Fibroblast of lung (primary cell): ENCODE measurements around the gene SLC52A3. TPM values are rescaled to one million over a fixed set of nuclear protein-coding genes. Genes with fewer than 3 reads are reported as not detected.

Experiments
- DNase-seq, 2 donors: peaks; one replicate each; pipeline versions ENCODE4 v3.0.0 to v3.0.0-alpha.2; 2010; ENCODE audit warnings: low read depth in 2 of 2
- H2AFZ ChIP-seq: 2 replicates; pipeline ENCODE4 v1.5.1; 2012; ENCODE audit warnings: low read length, control low read depth, inconsistent platforms
- H3K27ac ChIP-seq: 2 replicates; pipeline ENCODE4 v1.5.1; 2011; ENCODE audit warnings: low read length, control low read depth; ENCODE audit not compliant: insufficient read depth
- H3K27me3 ChIP-seq: 2 replicates; pipeline ENCODE4 v1.5.1; 2011; ENCODE audit warnings: mild to moderate bottlenecking, low read length; ENCODE audit not compliant: control insufficient read depth, insufficient read depth
- H3K36me3 ChIP-seq: 2 replicates; pipeline ENCODE4 v1.5.1; 2011; ENCODE audit warnings: low read length; ENCODE audit not compliant: control insufficient read depth, insufficient read depth
- H3K4me1 ChIP-seq: 2 replicates; pipeline ENCODE4 v1.5.1; 2011; ENCODE audit warnings: low read length; ENCODE audit not compliant: control insufficient read depth, insufficient read depth; ENCODE audit errors: extremely low read depth
- H3K4me2 ChIP-seq: 2 replicates; pipeline ENCODE4 v1.5.1; 2011; ENCODE audit warnings: low read length, control low read depth; ENCODE audit not compliant: insufficient read depth; ENCODE audit errors: extremely low read depth
- H3K4me3 ChIP-seq, 4 experiments: fragments of 200-600 bp in 1 of 4; sonication (generic) in 1 of 4; replicated peaks in 1 of 4; 2 replicates each; pipeline ENCODE4 v1.5.1; 2011 to 2016; ENCODE audit warnings: low read length in 4 of 4, low read depth in 3 of 4, mild to moderate bottlenecking in 3 of 4, control low read depth in 2 of 4, inconsistent platforms in 1 of 4, mixed read lengths in 1 of 4; ENCODE audit not compliant: insufficient read depth in 1 of 4; ENCODE audit errors: control extremely low read depth in 1 of 4
- H3K79me2 ChIP-seq: 2 replicates; pipeline ENCODE4 v1.5.1; 2012; ENCODE audit warnings: mild to moderate bottlenecking, low read length, inconsistent platforms; ENCODE audit not compliant: control insufficient read depth, insufficient read depth
- H3K9ac ChIP-seq: 2 replicates; pipeline ENCODE4 v1.5.1; 2011; ENCODE audit warnings: mild to moderate bottlenecking, low read length, control low read depth; ENCODE audit not compliant: insufficient read depth
- H3K9me3 ChIP-seq: 2 replicates; pipeline ENCODE4 v1.5.1; 2012; ENCODE audit warnings: low read depth, low read length; ENCODE audit not compliant: control insufficient read depth, insufficient read depth
- H4K20me1 ChIP-seq: 2 replicates; pipeline ENCODE4 v1.5.1; 2011; ENCODE audit warnings: low read length; ENCODE audit not compliant: control insufficient read depth, insufficient read depth; ENCODE audit errors: extremely low read depth
- EZH2 ChIP-seq: IDR thresholded peaks from 2 replicates; pipeline ENCODE4 v1.5.1; 2012; ENCODE audit warnings: low read length, control low read depth, mild to moderate bottlenecking; ENCODE audit errors: missing control alignments
- polyA plus RNA-seq, 2 donors: library from polyadenylated mRNA; depleted of rRNA in 1 of 2; stranded (reverse) in 1 of 2; unstranded in 1 of 2; fragments of >200 nt; gene quantifications; 2 replicates each; pipeline ENCODE4 v1.2.1, GENCODE V29; 2011 to 2012; ENCODE audit warnings: missing spikeins in 1 of 2
- total RNA-seq: library from RNA; depleted of rRNA; stranded (reverse); fragments of >200 nt; gene quantifications from 2 replicates; pipeline ENCODE4 v1.2.1, GENCODE V29; 2014
- TF ChIP-seq, protein P1 (sequence below), 2 donors: IDR thresholded peaks in 1 of 2; conservative IDR thresholded peaks in 1 of 2; 1 replicate in 1 of 2; 2 replicates in 1 of 2; pipeline ENCODE4 v1.5.1; 2011 to 2012; ENCODE audit warnings: low read length in 2 of 2, control low read depth in 1 of 2, inconsistent platforms in 1 of 2, low read depth in 1 of 2, mild to moderate bottlenecking in 1 of 2

The SLC52A3 gene
- total and polyA plus RNA-seq, 2 donors (not counting 1 experiment from before 2014, with no cell fraction given) = not detected

DNA sequence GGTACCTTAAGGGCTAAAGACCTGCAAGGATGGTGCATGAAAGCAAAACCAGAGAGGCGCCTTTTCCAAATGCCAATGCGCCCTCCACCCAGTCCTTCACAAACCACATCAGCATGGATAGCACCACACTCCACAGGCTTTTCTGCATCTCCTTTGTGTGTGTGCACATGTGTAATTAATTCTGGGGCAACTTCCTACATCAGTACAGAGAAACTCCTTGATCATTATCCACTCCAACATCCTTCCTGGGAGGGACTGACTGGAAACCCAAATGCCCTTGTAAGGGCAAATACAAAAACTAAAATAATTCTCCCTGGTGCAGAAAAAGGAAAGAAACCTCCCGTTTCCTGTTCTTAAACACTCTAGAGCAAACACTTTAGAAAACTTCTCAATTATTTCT is 10.8 kb downstream of the SLC52A3 start:
- TF ChIP-seq, protein P1, sequence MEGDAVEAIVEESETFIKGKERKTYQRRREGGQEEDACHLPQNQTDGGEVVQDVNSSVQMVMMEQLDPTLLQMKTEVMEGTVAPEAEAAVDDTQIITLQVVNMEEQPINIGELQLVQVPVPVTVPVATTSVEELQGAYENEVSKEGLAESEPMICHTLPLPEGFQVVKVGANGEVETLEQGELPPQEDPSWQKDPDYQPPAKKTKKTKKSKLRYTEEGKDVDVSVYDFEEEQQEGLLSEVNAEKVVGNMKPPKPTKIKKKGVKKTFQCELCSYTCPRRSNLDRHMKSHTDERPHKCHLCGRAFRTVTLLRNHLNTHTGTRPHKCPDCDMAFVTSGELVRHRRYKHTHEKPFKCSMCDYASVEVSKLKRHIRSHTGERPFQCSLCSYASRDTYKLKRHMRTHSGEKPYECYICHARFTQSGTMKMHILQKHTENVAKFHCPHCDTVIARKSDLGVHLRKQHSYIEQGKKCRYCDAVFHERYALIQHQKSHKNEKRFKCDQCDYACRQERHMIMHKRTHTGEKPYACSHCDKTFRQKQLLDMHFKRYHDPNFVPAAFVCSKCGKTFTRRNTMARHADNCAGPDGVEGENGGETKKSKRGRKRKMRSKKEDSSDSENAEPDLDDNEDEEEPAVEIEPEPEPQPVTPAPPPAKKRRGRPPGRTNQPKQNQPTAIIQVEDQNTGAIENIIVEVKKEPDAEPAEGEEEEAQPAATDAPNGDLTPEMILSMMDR (conservative IDR thresholded peaks at IDR 0.05 in 1 of 2, IDR thresholded peaks at IDR 0.05 in 1 of 2; ENCODE audit: low read depth in 1 of 2, low read length in 2 of 2) = no peak
- TF ChIP-seq EZH2 = no peak
- H3K27me3 ChIP-seq = peaks cover 4% of the 10 kb centered on the region
- no peak overlapping the region for H3K4me2 ChIP-seq

DNA sequence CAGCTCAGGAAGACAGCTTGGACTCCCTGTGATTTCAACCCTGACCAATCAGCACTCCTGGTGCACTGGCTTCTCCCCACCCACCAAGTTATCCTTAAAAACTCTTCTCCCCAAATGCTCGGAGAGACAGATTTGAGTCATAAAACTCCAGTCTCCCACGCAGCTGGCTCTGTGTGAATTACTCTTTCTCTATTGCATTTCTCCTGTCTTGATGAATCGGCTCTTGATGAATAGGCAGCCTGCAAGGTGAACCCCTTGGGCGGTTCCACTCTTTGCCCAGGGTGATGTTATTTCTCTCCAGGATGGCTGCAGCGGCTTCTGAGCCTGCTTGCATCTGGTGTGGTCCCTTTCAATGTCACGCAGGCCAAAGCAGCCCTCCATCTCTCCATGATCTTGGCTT is 12.4 kb downstream of the SLC52A3 start:
- TF ChIP-seq, protein P1 (conservative IDR thresholded peaks at IDR 0.05 in 1 of 2, IDR thresholded peaks at IDR 0.05 in 1 of 2; ENCODE audit: low read depth in 1 of 2, low read length in 2 of 2) = no peak
- TF ChIP-seq EZH2 = no peak
- DNase-seq = no peak
- Histone ChIP-seq H2AFZ (no peak overlapping the region), H3K4me3 (no peak overlapping the region), H3K9ac (no peak overlapping the region), H3K36me3 (no peaks in the 10 kb centered on the region), H3K4me1 (no peaks in the 10 kb centered on the region), H3K79me2 (no peaks in the 10 kb centered on the region), H3K27ac (no peak overlapping the region), H3K9me3 (no peaks in the 10 kb centered on the region), H3K27me3 (peaks cover 4% of the 10 kb centered on the region), H4K20me1 (no peaks in the 10 kb centered on the region), H3K4me2 (no peak overlapping the region)

More for the DNA sequence above, 10.8 kb downstream of the SLC52A3 start:
- Histone ChIP-seq H3K79me2 (no peaks in the 10 kb centered on the region), H3K9me3 (no peaks in the 10 kb centered on the region), H3K4me1 (no peaks in the 10 kb centered on the region), H3K4me3 (no peak overlapping the region), H4K20me1 (no peaks in the 10 kb centered on the region), H3K36me3 (no peaks in the 10 kb centered on the region), H2AFZ (no peak overlapping the region), H3K9ac (no peak overlapping the region), H3K27ac (no peak overlapping the region)
- no peak for DNase-seq

DNA sequence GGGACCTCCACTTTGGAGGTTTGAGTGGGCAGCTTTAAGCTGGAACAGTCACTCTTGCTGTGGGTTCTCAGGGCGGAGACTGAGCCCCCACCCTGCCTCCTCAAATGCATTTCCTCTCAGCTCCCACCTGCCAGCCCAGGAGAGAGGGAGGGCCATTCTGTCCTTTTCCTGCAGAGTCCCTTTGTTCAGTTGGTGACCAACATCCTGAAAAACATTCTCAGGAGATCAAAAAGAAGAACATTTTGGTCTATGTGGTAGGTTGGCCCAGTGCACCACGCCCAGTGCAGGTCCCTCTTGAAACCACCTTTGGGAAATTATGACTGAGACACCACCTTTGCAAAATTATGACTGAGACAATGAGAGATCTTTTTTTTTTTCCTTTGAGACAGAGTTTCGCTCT is 13.4 kb downstream of the SLC52A3 start:
- H3K27me3 ChIP-seq = no peaks in the 10 kb centered on the region
- no peak overlapping the region for H3K4me3 ChIP-seq
- no peak for DNase-seq
- H4K20me1 ChIP-seq = no peaks in the 10 kb centered on the region
- no peaks in the 10 kb centered on the region for H3K36me3 ChIP-seq
- H3K27ac ChIP-seq = no peak overlapping the region
- no peaks in the 10 kb centered on the region for H3K9me3 ChIP-seq
- TF ChIP-seq, protein P1 (conservative IDR thresholded peaks at IDR 0.05 in 1 of 2, IDR thresholded peaks at IDR 0.05 in 1 of 2; ENCODE audit: low read depth in 1 of 2, low read length in 2 of 2) = no peak
- TF ChIP-seq EZH2 = no peak
- no peak overlapping the region for H2AFZ ChIP-seq
- no peaks in the 10 kb centered on the region for H3K79me2 ChIP-seq
- no peak overlapping the region for H3K4me2 ChIP-seq
- no peaks in the 10 kb centered on the region for H3K4me1 ChIP-seq
- H3K9ac ChIP-seq = no peak overlapping the region
